Trophoblast cell (in vitro differentiated cells and primary cell): ENCODE data around the gene INKA1.
"Not testable (repeated sequence)": the region's sequence is repeated elsewhere in the genome, so short reads cannot be mapped to it uniquely, and the experiment has no call there.

Experiments used
- DNase-seq, 2 donors: peaks; one replicate each; pipeline ENCODE4 v3.0.0-alpha.2; 2016
- H2AFZ ChIP-seq: 2 replicates; pipeline ENCODE4 v1.6.1; 2013; ENCODE audit warnings: low read length, moderate library complexity, mild to moderate bottlenecking; ENCODE audit not compliant: insufficient read depth, poor library complexity
- H2AK5ac ChIP-seq: 2 replicates; pipeline ENCODE4 v1.6.1; 2013; ENCODE audit warnings: mild to moderate bottlenecking, low read length
- H2BK120ac ChIP-seq: 2 replicates; pipeline ENCODE4 v1.6.1; 2013; ENCODE audit warnings: low read length, mild to moderate bottlenecking, moderate library complexity; ENCODE audit not compliant: insufficient read depth, poor library complexity
- H2BK12ac ChIP-seq: 2 replicates; pipeline ENCODE4 v1.6.1; 2013; ENCODE audit warnings: mild to moderate bottlenecking, low read length, moderate library complexity
- H2BK5ac ChIP-seq: 2 replicates; pipeline ENCODE4 v1.6.1; 2013; ENCODE audit warnings: low read length, low read depth, moderate library complexity, mild to moderate bottlenecking; ENCODE audit not compliant: poor library complexity
- H3K14ac ChIP-seq: 2 replicates; pipeline ENCODE4 v1.6.1; 2013; ENCODE audit warnings: mild to moderate bottlenecking, low read length
- H3K18ac ChIP-seq: 2 replicates; pipeline ENCODE4 v1.6.1; 2013; ENCODE audit warnings: mild to moderate bottlenecking, low read length
- H3K23ac ChIP-seq: 2 replicates; pipeline ENCODE4 v1.6.1; 2013; ENCODE audit warnings: low read length
- H3K27ac ChIP-seq: 2 replicates; pipeline ENCODE4 v1.5.1; 2013; ENCODE audit warnings: low read depth, mild to moderate bottlenecking, inconsistent platforms, low read length, moderate library complexity
- H3K27me3 ChIP-seq: 2 replicates; pipeline ENCODE4 v1.6.1; 2013; ENCODE audit warnings: inconsistent platforms, mild to moderate bottlenecking, low read length, moderate library complexity; ENCODE audit not compliant: insufficient read depth
- H3K36me3 ChIP-seq, 2 experiments: 1 replicate in 1 of 2; 2 replicates in 1 of 2; pipeline ENCODE4 v1.6.1; 2013; ENCODE audit warnings: low read length in 2 of 2, mild to moderate bottlenecking in 2 of 2, moderate library complexity in 1 of 2; ENCODE audit not compliant: insufficient read depth in 2 of 2, control insufficient read depth in 1 of 2
- H3K4ac ChIP-seq: 2 replicates; pipeline ENCODE4 v1.6.1; 2013; ENCODE audit warnings: low read depth, mild to moderate bottlenecking, low read length, moderate library complexity
- H3K4me1 ChIP-seq, 2 experiments: 1 replicate in 1 of 2; 2 replicates in 1 of 2; pipeline ENCODE4 v1.6.1; 2013; ENCODE audit warnings: low read length in 2 of 2, mild to moderate bottlenecking in 2 of 2, moderate library complexity in 1 of 2; ENCODE audit not compliant: insufficient read depth in 2 of 2, control insufficient read depth in 1 of 2
- H3K4me2 ChIP-seq: 2 replicates; pipeline ENCODE4 v1.6.1; 2013; ENCODE audit warnings: inconsistent platforms, mild to moderate bottlenecking, low read length, moderate library complexity
- H3K4me3 ChIP-seq: 2 replicates; pipeline ENCODE4 v1.5.1; 2013; ENCODE audit warnings: mild to moderate bottlenecking, low read depth, low read length, inconsistent platforms
- H3K79me1 ChIP-seq: one replicate; pipeline ENCODE4 v1.6.1; 2013; ENCODE audit warnings: low read length
- H3K79me2 ChIP-seq: 2 replicates; pipeline ENCODE4 v1.6.1; 2013; ENCODE audit warnings: low read length, mild to moderate bottlenecking; ENCODE audit not compliant: control insufficient read depth, insufficient read depth, poor library complexity
- H3K9ac ChIP-seq: 2 replicates; pipeline ENCODE4 v1.6.1; 2013; ENCODE audit warnings: mild to moderate bottlenecking, low read length
- H3K9me3 ChIP-seq: 2 replicates; pipeline ENCODE4 v1.6.1; 2013; ENCODE audit warnings: low read depth, mild to moderate bottlenecking, control low read depth, inconsistent platforms, low read length; ENCODE audit not compliant: insufficient read depth
- H4K12ac ChIP-seq: 2 replicates; pipeline ENCODE4 v1.6.1; 2013; ENCODE audit warnings: low read depth, mild to moderate bottlenecking, low read length, moderate library complexity
- H4K8ac ChIP-seq: 2 replicates; pipeline ENCODE4 v1.6.1; 2013; ENCODE audit warnings: low read depth, mild to moderate bottlenecking, low read length, moderate library complexity
- H4K91ac ChIP-seq: one replicate; pipeline ENCODE4 v1.6.1; 2013; ENCODE audit warnings: low read depth, mild to moderate bottlenecking, low read length, moderate library complexity
- WGBS: extraction: QIAGEN DNeasy Blood & Tissue Kit; methylation state at CpG from one replicate; pipeline ENCODE4 v1.1.7; 2013; ENCODE audit warnings: missing lambda C conversion rate; ENCODE audit not compliant: insufficient read length, insufficient coverage; ENCODE audit errors: extremely low coverage; 5-methylcytosine and 5-hydroxymethylcytosine counted together

INKA1 gene

DNA sequence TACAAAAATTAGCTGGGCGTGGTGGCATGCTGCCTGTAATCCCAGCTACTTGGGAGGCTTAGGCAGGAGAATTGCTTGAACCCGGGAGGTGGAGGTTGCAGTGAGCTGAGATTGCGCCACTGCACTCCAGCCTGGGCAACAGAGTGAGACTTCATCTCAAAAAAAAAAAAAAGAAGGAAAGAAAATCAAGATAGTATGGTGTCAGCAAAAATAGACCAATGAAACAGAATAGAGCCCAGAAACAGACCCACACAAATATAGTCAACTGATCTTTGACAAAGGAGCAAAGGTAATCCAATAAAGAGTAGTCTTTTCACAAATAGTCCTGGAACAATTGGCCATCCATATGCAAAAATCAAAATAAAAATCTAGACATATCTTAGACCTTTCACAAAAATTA, 20.1 kb downstream of the INKA1 start:
- not testable (repeated sequence) for H2AK5ac ChIP-seq, H3K4me2 ChIP-seq, H3K4ac ChIP-seq, H3K79me1 ChIP-seq, H3K27ac ChIP-seq, H3K36me3 ChIP-seq, H3K4me3 ChIP-seq, H3K14ac ChIP-seq, H2BK12ac ChIP-seq, H2AFZ ChIP-seq, DNase-seq, H3K18ac ChIP-seq, H2BK120ac ChIP-seq, H3K4me1 ChIP-seq, H4K91ac ChIP-seq, H3K9me3 ChIP-seq, H3K23ac ChIP-seq, H4K12ac ChIP-seq, H4K8ac ChIP-seq, H3K9ac ChIP-seq, H3K79me2 ChIP-seq, H2BK5ac ChIP-seq, H3K27me3 ChIP-seq
- no CpG with 5 or more reads among the region's 3 CpGs for WGBS

DNA sequence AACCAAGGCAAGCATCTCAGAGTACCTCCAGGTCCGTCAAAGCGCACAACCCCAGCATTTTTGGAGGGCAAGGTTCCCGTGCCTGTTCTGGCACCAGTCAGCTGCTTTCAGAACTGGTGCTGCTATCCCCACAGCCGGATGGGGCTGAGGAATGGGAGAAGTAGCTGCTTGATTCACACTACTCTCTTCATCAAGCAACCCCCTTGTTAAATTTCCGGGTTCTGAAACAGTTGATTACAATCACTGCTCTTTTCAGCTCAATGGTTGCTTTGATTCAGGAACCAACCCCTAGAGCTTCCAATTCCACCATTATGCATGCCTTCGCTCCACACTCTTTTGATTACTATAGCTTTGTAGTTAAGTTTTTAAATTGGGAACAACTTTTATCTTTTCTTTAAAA, 23.0 kb downstream of the INKA1 start:
- Histone ChIP-seq H2BK120ac (no peak overlapping the region), H3K9ac (no peak overlapping the region), H2AFZ (no peak overlapping the region), H2BK12ac (no peak overlapping the region), H3K4me3 (no peak overlapping the region), H2BK5ac (no peak overlapping the region), H4K91ac (no peak overlapping the region), H3K14ac (no peak overlapping the region), H3K4me2 (no peak overlapping the region), H3K27me3 (no peaks in the 10 kb centered on the region), H3K79me1 (no peaks in the 10 kb centered on the region), H4K12ac (no peak overlapping the region), H3K4me1 (no peaks in the 10 kb centered on the region), H4K8ac (no peak overlapping the region), H2AK5ac (no peak overlapping the region), H3K23ac (no peak overlapping the region), H3K27ac (no peak overlapping the region), H3K79me2 (no peaks in the 10 kb centered on the region), H3K9me3 (no peaks in the 10 kb centered on the region), H3K36me3 (peaks cover 17 to 22% of the 10 kb centered on the region in 2 experiments), H3K18ac (no peak overlapping the region), H3K4ac (no peak overlapping the region)
- no peak for DNase-seq
- WGBS, result no CpG with 5 or more reads among the region's 6 CpGs

DNA sequence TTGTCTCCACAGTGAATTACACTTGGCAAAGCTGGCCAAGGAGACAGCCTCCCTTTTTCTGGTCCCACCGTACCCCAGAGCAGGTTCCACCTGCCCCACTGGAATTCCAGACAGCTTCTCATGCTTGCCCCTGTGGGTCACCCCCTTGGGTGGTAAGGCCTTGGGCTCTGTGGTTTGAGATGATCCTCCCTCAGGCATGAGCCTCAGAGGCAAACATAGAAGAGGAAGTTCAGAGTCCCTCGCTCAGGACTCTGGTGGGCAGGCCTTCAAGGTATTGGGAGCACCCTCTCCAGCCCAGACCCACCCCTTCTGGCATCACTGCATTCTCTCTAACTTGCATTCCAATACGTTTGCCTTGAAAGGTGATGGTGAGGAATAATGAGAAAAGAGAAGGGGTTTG, 28.3 kb downstream of the INKA1 start:
- no peak overlapping the region for H4K12ac ChIP-seq
- no peak overlapping the region for H4K8ac ChIP-seq
- WGBS, result no CpG with 5 or more reads among the region's 3 CpGs
- H3K27me3 ChIP-seq, result no peaks in the 10 kb centered on the region
- H3K79me2 ChIP-seq, result no peaks in the 10 kb centered on the region
- no peaks in the 10 kb centered on the region for H3K79me1 ChIP-seq
- no peak overlapping the region for H3K4me2 ChIP-seq
- no peak overlapping the region for H3K4me3 ChIP-seq
- no peak overlapping the region for H3K4ac ChIP-seq
- no peak overlapping the region for H2BK5ac ChIP-seq
- H3K4me1 ChIP-seq, result no peaks in the 10 kb centered on the region
- H3K9ac ChIP-seq, result no peak overlapping the region
- H2BK120ac ChIP-seq, result no peak overlapping the region
- H3K14ac ChIP-seq, result no peak overlapping the region
- H2AK5ac ChIP-seq, result no peak overlapping the region
- no peak overlapping the region for H3K23ac ChIP-seq
- H2AFZ ChIP-seq, result no peak overlapping the region
- H3K9me3 ChIP-seq, result no peaks in the 10 kb centered on the region
- peaks cover 29 to 36% of the 10 kb centered on the region in 2 experiments for H3K36me3 ChIP-seq
- DNase-seq, result no peak
- no peak overlapping the region for H3K18ac ChIP-seq
- H2BK12ac ChIP-seq, result no peak overlapping the region
- H3K27ac ChIP-seq, result no peak overlapping the region
- no peak overlapping the region for H4K91ac ChIP-seq

DNA sequence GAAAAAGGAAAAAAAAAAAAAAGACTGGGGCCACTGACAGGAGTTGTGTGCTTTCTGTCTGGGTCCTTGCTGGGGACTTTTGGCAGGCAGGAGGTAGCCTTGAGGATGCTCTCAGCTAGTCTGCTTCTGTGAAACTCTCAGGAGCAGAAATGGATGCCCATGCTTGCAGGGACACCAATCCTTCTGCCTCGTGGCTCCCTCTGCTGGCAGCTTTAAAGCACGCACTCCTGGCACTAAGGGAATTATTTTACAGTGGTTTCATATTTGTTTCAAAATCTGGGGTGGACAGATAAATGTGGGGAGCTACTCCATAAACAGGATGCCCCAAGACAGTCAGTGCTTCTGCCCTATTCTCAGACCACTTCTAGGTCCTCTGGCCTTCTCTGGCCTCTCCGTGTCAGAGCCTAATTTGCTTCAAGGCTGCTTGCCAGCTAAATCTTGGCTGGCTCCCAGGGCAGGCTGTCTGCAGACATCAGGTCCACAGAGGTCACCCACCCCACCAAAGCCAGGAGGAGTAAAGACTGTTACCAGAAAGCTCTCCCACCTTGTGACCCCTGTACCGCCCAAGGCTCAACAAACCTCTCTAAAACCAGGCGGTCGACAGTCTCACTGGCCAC, 36.2 kb downstream of the INKA1 start:
- Histone ChIP-seq H4K12ac (no peak overlapping the region), H2BK12ac (no peak overlapping the region), H3K4me3 (no peak overlapping the region), H3K27me3 (no peaks in the 10 kb centered on the region), H2AK5ac (no peak overlapping the region), H3K14ac (no peak overlapping the region), H2BK5ac (no peak overlapping the region), H3K23ac (no peak overlapping the region), H3K4me1 (no peaks in the 10 kb centered on the region), H4K8ac (no peak overlapping the region), H3K36me3 (peaks cover 19 to 31% of the 10 kb centered on the region in 2 experiments), H3K9ac (no peak overlapping the region), H2AFZ (no peak overlapping the region), H3K4ac (no peak overlapping the region), H3K9me3 (no peaks in the 10 kb centered on the region), H3K18ac (no peak overlapping the region), H3K27ac (no peak overlapping the region), H3K79me1 (no peaks in the 10 kb centered on the region), H3K79me2 (no peaks in the 10 kb centered on the region), H3K4me2 (no peak overlapping the region), H4K91ac (no peak overlapping the region), H2BK120ac (no peak overlapping the region)
- no CpG with 5 or more reads among the region's 6 CpGs for WGBS
- peak; percentile 53 to 87 for DNase-seq
